IPS-20b (cell line): Measurements from ENCODE around the gene OR8G5.
"Not testable (repeated sequence)": the region's sequence is repeated elsewhere in the genome, so short reads cannot be mapped to it uniquely, and the experiment has no call there.

Experiments used
- H3K27ac ChIP-seq: one replicate; pipeline ENCODE4 v1.5.1; 2013; ENCODE audit warnings: low read length
- H3K27me3 ChIP-seq: 2 replicates; pipeline ENCODE4 v1.6.1; 2013; ENCODE audit warnings: mild to moderate bottlenecking, low read length, inconsistent platforms; ENCODE audit not compliant: insufficient read depth
- H3K36me3 ChIP-seq: 2 replicates; pipeline ENCODE4 v1.6.1; 2013; ENCODE audit warnings: low read depth, mild to moderate bottlenecking, inconsistent platforms, low read length, moderate library complexity; ENCODE audit not compliant: insufficient read depth
- H3K4me1 ChIP-seq: 2 replicates; pipeline ENCODE4 v1.6.1; 2013; ENCODE audit warnings: mild to moderate bottlenecking, control low read depth, inconsistent platforms, low read length, moderate library complexity; ENCODE audit not compliant: insufficient read depth
- H3K4me3 ChIP-seq: 2 replicates; pipeline ENCODE4 v1.5.1; 2013; ENCODE audit warnings: mild to moderate bottlenecking, low read length, inconsistent platforms
- H3K9ac ChIP-seq: 2 replicates; pipeline ENCODE4 v1.6.1; 2013; ENCODE audit warnings: low read depth, mild to moderate bottlenecking, inconsistent platforms, low read length, moderate library complexity
- H3K9me3 ChIP-seq: 2 replicates; pipeline ENCODE4 v1.6.1; 2013; ENCODE audit warnings: mild to moderate bottlenecking, low read depth, low read length, inconsistent platforms; ENCODE audit not compliant: insufficient read depth

Gene OR8G5, protein sequence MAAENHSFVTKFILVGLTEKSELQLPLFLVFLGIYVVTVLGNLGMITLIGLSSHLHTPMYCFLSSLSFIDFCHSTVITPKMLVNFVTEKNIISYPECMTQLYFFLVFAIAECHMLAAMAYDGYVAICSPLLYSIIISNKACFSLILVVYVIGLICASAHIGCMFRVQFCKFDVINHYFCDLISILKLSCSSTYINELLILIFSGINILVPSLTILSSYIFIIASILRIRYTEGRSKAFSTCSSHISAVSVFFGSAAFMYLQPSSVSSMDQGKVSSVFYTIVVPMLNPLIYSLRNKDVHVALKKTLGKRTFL

DNA sequence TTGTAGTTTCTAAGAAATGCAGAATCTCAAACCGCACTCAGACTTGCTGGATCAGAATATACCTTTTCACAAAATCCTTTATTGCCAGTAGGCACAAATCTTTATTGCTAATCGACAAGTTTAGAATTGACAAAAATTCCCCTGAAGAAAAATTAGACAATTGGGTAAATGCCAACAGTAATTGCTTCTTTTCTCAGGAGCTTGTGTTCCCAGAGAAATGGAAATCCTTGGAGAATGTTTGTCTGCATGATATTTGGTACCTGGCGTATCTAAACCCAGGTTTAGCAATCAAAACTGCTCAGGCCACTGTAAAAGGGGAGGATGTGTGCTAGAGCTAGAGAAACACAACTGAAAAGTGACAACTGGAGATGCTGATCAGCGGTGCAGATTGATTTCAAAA, at the start of gene OR8G5:
OR8G5 (plus strand) TSS at position 301 of the 400 bp plus-strand sequence. CDS start 8,556 bp downstream, outside the sequence.
- no peak within 1 kb of the TSS for H3K9ac ChIP-seq
- no peaks in the 10 kb centered on the region for H3K4me1 ChIP-seq
- H3K4me3 ChIP-seq: no peak within 1 kb of the TSS
- no peaks in the 10 kb centered on the region for H3K27me3 ChIP-seq
- H3K9me3 ChIP-seq: no peaks in the 10 kb centered on the region
- H3K27ac ChIP-seq: no peak within 1 kb of the TSS
- H3K36me3 ChIP-seq: no peaks in the 10 kb centered on the region

DNA sequence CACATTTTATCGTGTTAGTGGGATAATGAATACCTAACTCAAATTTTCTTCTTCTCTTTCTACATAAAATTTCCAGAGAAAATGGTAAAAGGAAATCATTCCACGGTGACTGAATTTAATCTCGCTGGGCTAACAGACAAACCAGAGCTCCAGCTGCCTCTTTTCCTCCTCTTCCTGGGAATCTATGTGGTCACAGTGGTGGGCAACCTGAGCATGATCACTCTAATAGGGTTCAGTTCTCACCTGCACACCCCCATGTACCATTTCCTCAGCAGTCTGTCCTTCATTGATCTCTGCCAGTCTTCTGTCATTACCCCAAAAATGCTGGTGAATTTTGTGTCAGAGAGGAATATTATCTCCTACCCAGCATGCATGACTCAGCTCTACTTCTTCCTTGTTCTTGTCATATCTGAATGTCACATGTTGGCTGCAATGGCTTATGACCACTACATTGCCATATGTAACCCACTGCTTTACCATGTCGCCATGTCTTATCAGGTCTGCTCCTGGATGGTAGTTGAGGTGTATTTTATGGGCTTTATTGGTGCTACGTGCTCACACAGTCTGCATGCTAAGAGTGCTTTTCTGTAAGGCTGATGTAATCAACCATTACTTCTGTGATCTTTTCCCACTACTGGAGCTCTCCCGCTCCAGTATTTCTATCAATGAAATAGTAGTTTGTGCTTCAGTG, 48.9 kb upstream of the OR8G5 start:
- no peak overlapping the region for H3K4me3 ChIP-seq
- no peak overlapping the region for H3K27ac ChIP-seq
- H3K27me3 ChIP-seq: no peaks in the 10 kb centered on the region
- H3K4me1 ChIP-seq: no peaks in the 10 kb centered on the region
- no peaks in the 10 kb centered on the region for H3K9me3 ChIP-seq
- H3K9ac ChIP-seq: no peak overlapping the region
- H3K36me3 ChIP-seq: no peaks in the 10 kb centered on the region

DNA sequence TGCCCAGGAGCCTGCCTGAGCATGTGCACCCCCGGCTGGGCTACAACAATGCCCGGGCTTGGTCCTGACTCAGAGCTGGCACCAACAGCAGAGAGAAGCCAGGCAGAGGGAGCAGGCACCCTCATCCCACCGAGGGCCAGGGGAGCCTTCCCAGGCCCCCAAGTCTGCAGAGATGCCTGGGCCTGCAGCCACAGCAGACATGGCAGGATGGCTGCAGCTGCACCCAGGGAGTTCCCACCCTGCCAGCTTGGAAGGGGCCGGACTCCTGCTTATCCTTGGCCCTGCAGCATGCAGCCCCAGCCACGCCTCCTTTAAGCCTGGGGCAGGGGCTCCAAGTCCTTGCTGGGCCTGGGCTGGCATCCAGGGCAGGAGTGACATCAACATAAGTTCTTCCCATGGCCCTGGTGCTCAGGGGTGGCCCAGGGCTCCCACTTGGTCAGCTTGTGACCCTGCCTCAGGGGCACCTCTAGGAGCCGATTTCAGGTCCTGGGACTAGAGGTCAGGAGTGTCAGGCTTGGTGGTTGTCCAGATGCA, 46.3 kb upstream of the OR8G5 start:
- no peaks in the 10 kb centered on the region for H3K36me3 ChIP-seq
- no peaks in the 10 kb centered on the region for H3K27me3 ChIP-seq
- no peak overlapping the region for H3K27ac ChIP-seq
- H3K4me1 ChIP-seq: no peaks in the 10 kb centered on the region
- H3K4me3 ChIP-seq: no peak overlapping the region
- no peak overlapping the region for H3K9ac ChIP-seq
- no peaks in the 10 kb centered on the region for H3K9me3 ChIP-seq

DNA sequence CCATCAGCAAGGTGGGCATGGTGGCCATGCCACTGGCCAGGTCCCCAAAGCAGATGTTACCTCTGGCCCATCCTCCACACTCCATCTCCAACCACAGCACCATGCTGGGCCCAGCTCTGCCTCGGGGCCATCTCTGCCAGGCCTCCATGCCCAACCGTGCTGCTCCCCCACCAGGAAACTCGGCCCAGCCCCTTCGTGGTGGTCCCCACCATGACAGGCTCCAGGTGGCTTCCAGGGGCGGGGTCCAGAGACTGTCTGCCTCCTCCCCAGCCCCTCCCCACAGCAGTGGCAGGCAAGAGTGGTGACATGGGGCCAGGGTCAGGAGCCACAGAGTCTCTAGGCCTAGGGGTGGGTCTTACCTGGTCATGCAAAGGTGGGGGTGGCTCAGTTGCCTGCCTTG, 45.8 kb upstream of the OR8G5 start:
- no peaks in the 10 kb centered on the region for H3K9me3 ChIP-seq
- H3K9ac ChIP-seq: no peak overlapping the region
- no peak overlapping the region for H3K27ac ChIP-seq
- no peak overlapping the region for H3K4me3 ChIP-seq
- no peaks in the 10 kb centered on the region for H3K27me3 ChIP-seq
- H3K36me3 ChIP-seq: no peaks in the 10 kb centered on the region
- H3K4me1 ChIP-seq: no peaks in the 10 kb centered on the region

DNA sequence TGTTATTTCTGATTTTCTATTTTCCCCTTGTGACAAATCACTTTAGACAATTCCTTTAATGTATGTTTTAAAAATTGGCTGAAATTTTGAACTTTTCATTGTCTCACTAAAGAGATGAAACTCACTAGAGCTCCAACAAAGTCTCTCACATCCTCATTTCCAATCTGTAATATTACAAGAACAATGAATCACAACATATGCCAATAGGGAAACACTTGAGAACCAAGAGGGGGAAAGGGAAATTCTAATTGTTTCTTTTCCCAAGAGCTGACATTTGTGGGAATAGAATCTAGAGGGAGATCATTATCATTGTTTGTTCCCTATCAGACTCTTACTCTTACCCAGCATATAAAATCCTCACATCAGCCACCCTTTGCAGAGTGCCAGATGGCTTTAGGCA, 44.9 kb upstream of the OR8G5 start:
- H3K27me3 ChIP-seq: no peaks in the 10 kb centered on the region
- no peak overlapping the region for H3K9ac ChIP-seq
- no peaks in the 10 kb centered on the region for H3K36me3 ChIP-seq
- H3K27ac ChIP-seq: no peak overlapping the region
- H3K9me3 ChIP-seq: no peaks in the 10 kb centered on the region
- no peak overlapping the region for H3K4me3 ChIP-seq
- no peaks in the 10 kb centered on the region for H3K4me1 ChIP-seq

DNA sequence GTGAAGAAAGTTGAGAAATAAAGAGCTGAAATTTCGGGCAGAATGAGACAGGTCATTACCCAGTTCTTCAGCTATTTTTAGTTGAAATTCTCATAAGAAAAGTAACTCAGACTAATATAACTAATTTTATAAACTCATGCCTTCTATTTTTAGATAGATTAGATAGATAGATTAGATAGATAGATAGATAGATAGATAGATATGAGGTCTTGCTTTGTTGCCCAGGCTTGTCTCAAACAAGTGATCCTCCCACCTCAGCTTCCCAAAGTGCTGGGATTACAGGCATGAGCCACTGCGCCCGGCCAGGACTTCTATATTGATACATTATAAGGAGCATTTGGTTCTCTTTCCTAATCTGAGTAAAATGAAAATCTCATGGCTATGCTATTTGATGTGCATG, 42.1 kb upstream of the OR8G5 start:
- H3K9me3 ChIP-seq: no peaks in the 10 kb centered on the region
- no peak overlapping the region for H3K4me3 ChIP-seq
- no peaks in the 10 kb centered on the region for H3K4me1 ChIP-seq
- no peak overlapping the region for H3K9ac ChIP-seq
- no peaks in the 10 kb centered on the region for H3K27me3 ChIP-seq
- no peak overlapping the region for H3K27ac ChIP-seq
- H3K36me3 ChIP-seq: no peaks in the 10 kb centered on the region

DNA sequence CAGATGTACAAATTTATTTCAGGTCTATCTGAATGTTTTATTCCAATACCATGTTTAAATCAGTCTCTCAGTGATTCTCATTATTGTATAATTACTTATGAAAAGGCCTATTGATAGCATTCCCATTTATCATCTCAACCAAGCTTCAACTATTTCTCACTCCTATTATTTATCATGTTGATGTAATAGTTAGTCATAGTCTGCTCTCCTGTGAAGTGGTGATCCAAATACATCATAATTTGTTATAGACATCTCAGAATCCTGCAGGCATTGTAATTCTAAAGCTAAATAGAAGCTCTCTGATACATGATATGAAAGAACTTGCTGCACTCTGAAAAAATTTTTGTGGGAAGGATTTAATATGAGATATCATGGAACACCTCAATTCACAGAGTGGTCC, 37.0 kb upstream of the OR8G5 start:
- no peaks in the 10 kb centered on the region for H3K36me3 ChIP-seq
- no peaks in the 10 kb centered on the region for H3K27me3 ChIP-seq
- no peak overlapping the region for H3K4me3 ChIP-seq
- no peak overlapping the region for H3K9ac ChIP-seq
- no peak overlapping the region for H3K27ac ChIP-seq
- H3K9me3 ChIP-seq: no peaks in the 10 kb centered on the region
- H3K4me1 ChIP-seq: no peaks in the 10 kb centered on the region

DNA sequence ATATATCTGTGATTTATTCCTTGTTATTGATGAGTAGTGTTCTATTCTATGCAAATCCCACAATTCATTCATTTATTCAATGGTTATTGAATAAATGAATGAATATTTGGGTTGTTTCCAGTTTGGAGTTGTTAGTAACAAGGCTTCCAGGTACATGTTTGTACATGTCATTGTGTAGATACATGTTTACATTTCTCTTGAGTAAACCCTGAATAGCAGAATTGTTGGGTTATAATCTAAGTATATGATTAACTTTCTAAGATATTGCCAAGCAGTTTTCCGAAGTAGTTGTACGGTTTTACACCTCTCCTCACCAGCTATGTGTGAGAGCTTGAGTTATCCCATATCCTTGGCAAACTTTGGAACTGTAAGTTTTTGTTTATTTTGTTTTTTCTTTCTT, 33.8 kb upstream of the OR8G5 start:
- H3K4me1 ChIP-seq: no peaks in the 10 kb centered on the region
- no peaks in the 10 kb centered on the region for H3K27me3 ChIP-seq
- no peaks in the 10 kb centered on the region for H3K9me3 ChIP-seq
- H3K27ac ChIP-seq: no peak overlapping the region
- no peak overlapping the region for H3K9ac ChIP-seq
- no peak overlapping the region for H3K4me3 ChIP-seq
- no peaks in the 10 kb centered on the region for H3K36me3 ChIP-seq

DNA sequence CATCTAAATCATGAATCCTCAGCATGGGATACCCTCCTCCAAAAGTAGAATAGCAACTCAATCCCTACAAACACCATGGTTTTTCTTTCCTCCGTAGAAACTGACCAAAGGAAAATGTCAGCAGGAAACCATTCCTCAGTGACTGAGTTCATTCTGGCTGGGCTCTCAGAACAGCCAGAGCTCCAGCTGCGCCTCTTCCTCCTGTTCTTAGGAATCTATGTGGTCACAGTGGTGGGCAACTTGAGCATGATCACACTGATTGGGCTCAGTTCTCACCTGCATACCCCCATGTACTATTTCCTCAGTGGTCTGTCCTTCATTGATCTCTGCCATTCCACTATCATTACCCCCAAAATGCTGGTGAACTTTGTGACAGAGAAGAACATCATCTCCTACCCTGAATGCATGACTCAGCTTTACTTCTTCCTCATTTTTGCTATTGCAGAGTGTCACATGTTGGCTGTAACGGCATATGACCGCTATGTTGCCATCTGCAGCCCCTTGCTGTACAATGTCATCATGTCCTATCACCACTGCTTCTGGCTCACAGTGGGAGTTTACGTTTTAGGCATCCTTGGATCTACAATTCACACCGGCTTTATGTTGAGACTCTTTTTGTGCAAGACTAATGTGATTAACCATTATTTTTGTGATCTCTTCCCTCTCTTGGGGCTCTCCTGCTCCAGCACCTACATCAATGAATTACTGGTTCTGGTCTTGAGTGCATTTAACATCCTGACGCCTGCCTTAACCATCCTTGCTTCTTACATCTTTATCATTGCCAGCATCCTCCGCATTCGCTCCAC, 31.4 kb upstream of the OR8G5 start:
- H3K27ac ChIP-seq, H3K27me3 ChIP-seq, H3K4me3 ChIP-seq, H3K9ac ChIP-seq, H3K9me3 ChIP-seq, H3K36me3 ChIP-seq, H3K4me1 ChIP-seq: not testable (repeated sequence)

DNA sequence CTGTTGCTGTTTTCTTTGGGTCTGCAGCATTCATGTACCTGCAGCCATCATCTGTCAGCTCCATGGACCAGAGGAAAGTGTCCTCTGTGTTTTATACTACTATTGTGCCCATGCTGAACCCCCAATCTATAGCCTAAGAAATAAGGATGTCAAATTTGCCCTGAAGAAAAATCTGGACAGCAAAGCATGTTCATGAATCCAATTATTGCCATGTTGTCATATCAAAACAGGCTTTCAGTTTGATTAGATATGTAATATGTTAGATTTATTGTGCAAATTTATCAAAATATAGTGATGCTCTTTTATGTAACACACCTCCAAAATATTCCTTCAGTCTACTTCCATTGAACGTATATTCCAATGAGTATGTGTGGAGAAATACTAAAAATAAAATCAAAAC, 30.7 kb upstream of the OR8G5 start:
- Histone ChIP-seq H3K27me3 (no peaks in the 10 kb centered on the region), H3K27ac (no peak overlapping the region), H3K4me1 (no peaks in the 10 kb centered on the region), H3K4me3 (no peak overlapping the region), H3K9ac (no peak overlapping the region), H3K36me3 (no peaks in the 10 kb centered on the region), H3K9me3 (no peaks in the 10 kb centered on the region)

DNA sequence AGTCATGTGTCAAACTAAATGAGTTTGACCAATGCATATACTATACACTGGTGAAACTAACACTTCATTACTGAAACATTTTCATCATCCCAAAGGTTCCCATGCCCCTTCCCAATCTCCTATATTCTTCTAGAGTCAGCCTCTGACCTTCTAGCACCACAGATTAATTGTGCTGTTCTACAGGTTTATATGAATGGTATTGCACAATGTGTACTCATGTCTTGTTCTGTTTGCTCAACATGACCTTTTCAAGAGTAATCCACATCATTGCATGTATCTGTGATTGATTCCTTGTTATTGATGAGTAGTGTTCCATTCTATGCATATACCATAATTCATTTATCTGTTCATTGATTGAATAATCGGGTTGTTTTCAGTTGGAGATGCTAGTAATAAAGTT, 22.8 kb upstream of the OR8G5 start:
- Histone ChIP-seq H3K9me3 (no peaks in the 10 kb centered on the region), H3K27ac (no peak overlapping the region), H3K9ac (no peak overlapping the region), H3K27me3 (no peaks in the 10 kb centered on the region), H3K36me3 (no peaks in the 10 kb centered on the region), H3K4me3 (no peak overlapping the region), H3K4me1 (no peaks in the 10 kb centered on the region)
